RKO (cell line): ENCODE data around the gene HELT.

Experiments used
- DNase-seq: peaks from one replicate; pipeline ENCODE4 v3.0.0-alpha.2; 2016; ENCODE audit warnings: low spot score

HELT gene

DNA sequence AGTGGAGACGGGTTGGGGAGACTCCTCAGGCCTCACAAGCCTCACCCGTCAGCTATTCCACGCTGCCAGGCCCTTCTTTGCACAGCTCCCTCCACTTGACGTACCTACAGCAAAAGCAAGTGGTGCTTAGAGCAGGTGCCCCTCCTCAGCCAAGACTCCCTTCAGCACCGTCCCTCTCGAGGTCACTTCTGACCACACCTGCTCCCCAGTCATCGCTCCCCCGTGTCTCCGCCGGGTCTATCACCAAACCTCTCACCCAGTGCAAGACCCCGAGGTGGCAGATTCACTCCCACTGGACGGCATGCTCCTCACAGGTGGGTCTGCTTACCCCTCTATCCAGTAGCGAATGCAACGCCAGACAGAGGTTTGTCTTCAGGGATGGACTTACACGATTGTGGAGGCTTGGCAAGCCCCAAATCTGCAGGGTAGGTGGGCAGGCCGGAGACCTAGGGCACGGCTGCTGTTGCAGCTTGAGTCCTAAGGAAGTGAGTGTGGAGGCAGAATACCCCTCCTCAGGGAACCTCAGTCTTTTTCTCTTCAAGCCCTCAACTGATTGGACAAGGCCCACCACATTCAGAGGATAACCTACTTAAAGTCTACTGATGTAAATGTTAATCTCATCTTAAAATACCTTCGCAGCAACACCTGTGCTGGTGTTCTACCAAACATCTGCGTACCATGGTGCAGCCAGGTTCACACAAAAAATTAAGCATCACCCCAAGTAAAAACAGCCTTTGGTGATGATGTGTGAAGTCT is 14.5 kb upstream of the HELT start:
- DNase-seq, result no peak

DNA sequence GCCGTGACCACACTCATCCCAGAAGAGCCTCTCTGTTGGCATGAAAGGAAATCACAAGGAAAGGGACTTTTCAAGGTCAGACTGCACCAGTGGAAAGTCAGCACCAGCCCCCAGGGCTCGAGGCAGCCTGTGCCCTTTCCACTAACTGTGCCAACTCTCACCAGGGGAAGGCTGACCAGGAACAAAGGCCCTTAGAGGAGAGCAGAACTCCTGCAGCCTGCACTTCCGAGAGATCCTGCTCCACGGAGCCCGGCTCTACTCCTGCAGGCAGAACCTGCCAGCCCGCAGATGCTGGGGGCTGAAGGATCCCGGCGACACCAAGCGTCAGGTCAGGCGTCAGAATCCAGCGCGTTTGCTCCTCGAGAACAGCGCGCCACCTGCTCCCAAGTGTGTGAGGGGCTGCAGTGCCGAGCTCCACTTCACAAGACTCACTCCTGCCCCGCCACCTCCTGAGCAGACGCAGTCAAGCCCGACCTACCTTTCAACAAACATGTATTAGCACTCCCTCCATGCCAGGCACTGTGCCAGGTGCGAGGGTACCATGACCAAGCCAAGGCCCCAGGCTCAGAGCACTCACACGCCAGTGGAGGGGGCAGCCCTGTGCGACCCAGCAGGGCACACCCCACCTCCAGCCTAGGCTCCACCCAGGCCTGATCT is 13.6 kb upstream of the HELT start:
- no peak for DNase-seq

DNA sequence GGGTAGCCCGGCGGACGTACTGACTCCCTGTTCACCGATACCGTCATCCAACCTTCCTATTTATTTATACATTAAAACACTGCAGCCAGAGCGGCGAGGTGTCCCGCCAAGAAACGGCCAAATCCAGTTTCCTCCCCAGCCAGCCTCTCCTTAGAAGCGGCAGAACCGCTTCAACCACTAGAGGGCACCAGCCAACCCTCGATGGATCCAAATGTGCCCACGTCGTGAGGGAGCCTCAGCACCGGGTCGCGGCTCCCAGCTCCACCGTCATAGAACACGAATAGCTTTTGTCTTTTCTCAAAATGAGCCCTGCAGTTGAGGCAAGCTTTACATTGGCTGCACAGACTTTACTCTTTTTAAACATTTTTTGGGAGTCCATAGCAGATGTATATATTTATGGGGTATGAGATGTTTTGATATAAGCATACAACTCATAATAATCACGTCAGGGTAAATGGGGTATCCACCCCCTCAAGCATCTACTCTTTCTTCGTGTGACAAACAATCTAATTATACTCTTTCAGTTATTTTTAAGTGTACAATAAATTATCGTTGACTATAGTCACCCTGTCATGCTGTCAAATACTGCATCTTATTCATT is 13.0 kb upstream of the HELT start:
- DNase-seq, result peak; percentile 74

DNA sequence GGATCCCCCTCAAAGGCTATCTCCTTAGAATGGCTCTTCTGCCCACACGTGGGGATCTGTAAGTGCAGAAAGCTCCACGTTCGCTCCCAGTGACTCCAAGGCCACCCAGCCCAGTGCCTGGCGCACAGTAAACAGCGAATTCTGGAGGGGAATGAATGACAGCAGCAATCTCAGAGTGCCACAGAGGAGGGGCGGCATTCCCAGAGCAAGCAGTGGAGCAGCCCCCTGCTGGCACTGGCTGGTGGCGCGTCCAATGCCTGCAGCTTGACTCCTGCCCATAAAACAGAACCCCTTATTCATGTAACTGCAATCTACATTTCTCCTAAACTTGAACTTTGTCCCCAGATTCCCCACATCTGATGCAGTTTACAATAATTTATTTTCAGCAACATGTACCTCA is 6.9 kb upstream of the HELT start:
- peak; percentile 46 for DNase-seq

DNA sequence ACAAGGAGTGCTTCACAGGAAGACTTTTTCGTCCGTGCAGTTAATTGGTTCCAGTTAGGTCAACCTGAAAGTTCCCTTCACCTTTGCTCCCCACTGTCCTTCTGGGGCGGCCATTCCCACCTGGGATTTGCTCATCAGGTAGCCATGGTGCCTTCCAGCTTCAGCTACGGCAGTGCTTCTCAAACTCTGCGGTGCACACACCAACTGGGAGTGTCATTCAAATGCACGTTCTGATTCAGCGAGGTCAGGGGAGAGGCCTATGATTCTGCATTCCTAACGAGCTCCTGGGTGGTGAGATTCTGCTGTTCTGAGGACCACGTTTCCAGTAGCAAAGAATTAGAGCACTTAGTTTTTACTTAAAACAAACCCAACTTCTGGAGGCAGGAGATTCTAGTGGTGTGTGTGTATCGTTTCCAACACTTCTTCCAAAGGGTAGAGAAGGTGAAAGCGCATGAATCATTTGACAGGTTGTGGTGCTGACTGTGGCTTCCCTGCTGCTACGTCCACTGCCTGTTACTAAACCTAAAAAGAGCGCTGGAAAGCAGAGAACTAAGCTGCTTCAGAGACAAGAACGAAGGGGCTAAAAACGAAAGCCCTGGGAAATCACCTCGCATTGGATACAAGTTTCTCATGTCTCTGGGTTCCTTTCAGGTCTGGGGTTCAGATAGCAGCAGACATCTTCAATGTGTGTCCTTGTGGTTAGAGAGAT is 4.7 kb upstream of the HELT start:
- DNase-seq, result no peak

DNA sequence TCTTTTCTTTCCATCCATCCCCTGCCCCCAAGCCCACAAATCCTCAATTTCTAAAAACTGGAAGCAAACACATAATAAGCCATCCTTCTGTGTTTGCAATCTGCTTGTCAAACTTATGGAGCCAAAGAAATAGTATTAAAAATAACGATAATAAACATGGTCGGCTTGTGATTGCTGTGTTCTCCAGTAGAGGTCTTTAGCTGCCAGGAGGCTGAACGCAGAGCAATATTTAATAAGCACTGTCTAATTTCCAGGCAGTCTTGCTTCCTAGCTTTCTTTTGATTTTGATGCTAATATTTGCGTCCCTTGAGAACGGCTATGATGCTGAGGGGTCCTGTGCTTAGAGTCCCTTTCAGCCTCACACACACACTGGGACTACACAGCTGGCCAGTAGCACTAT is 3.2 kb upstream of the HELT start:
- no peak for DNase-seq

DNA sequence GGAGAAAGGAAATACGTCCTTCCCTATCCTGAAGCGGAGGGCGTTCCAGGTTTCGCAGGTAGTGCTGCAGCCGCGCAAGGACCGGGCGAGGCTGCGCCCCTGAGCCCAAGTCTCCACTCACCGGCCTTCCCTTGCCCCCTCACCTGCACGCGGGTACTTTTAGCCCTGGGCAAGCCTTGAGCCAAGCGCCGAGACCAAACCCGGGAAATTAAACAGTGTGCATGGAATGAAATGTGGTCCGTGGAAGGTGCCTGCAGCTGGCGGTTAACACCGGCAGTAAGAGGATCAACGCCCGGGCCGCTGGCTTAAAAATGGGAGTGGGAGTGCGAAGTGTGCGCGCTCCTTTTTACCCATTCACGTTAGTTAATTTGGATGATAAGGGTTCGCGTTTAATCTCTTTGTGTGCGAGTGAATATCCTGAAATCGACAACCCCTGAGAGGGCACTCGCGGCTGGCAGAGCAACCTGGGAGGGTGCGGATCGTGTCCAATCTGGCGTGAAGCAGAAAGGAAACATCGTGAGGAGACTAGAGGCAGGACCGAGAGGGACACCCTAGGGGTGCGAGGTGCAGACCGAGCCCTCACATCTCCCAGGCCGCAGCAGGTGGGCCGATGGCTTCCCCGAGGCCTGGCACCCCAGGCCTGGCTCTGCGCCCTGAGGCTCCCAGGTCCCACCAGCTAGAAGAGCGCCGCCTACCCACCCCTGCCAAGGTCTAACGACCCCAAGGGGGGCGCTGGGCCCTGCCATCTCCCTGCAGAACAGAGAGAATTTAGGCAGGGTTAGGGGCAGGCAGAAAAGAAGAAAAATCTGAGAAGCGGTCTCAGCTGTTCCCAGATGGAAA is 2.0 kb upstream of the HELT start:
- DNase-seq, result no peak

DNA sequence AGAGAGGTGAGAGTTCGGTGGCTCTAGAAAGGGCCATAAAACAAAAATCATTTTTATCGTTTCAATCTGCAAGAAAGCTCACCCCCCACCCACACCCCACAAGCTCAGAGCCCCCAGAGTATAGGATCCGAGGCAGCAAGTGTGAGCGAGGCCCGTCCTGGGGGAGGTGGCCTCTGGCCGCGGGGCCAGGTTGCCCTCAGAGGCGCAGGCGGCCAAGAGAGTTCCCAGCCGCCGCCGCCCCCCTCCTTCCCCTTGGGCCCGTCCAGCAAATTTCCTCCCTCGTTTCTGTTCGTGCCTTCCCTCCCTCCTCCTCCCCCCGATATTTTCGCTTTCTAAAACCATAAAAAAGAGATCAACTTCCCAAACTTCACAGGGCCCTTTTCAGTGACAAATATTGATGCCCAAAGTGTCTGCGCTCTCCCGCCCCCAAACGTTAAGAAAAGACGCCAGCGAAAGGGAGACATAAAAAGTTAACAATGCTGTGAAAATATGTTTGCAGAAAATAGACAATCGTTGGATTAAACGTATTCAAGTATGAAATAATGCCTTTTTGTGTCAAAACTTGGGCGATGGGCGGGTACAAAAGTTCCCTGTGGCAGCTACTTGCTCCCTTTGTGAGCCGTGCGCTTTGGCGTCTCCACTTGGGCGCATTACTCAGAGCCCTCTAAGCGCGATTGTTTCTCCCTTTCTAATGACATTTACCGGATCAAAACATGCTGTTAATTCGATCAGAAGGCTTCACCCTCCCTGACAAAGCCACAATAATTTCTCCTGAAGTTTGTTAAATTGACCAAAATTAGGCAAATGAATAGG is 1.1 kb upstream of the HELT start:
- DNase-seq, result no peak

DNA sequence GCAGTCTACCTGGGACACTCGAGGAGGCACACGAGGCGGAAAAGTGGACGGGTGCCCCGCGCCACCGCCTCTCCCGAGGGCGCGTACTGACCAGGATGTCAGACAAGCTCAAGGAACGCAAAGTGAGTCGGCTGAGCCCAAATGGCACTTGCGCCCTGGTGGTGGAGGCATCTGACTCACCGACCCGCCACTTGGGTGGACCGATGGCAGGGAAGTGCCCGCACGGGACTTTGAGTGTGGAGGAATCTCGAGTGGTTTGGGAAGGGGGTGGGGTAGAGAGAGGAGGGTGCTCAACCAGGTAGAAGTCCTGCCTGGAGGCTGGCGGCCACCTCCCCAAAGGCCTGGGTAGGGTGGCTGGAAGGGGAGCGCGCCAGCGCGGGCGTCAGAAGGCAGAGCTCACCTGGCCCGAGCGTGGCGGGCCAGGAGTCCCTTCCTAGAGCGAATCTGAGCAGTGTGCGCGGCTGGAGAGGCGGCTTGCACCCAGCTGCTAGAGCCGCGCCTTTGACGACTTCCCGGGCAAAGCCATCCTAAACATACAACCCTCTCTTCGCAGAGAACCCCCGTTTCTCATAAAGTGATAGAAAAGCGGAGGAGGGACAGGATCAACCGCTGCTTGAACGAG is 655 bp downstream of the HELT start:
- no peak for DNase-seq

DNA sequence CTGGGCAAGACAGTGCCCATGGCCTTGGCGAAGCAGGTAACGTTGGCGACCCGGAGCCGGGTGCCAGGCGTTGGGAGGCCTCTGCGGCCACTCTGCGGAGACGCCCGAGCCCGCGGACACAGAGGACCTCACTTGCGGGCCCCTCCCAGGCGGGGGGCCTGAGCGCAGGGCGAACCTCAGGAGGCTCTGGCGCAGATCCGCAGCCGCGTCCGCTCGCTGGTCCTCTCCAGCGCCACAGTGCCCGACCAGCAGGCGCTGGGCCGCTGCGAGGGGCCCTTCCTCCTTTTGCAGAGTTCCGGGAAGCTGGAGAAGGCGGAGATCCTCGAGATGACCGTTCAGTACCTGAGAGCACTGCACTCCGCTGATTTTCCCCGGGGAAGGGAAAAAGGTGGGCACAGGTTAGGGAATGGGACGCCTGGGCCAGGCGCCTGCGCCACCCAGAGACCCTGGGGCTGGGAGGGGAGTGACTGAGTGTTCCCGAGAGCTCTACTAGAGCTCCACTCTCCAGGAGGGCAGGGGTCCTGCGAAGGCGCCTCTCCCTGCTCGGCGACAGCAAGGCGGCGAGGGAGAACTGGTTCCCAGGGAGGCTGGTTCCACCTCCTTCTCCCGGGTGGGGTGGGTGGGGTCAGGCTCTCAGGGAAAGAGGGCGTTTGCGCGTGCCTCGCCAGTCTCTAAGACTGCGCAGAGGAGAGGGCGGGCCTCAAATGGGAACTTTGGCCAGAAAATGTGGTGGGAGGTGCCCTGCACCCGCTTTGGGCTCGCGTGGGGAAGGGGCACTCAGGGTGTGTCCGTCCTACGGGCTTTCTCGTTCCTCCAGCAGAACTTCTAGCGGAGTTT is 1.4 kb downstream of the HELT start:
- DNase-seq, result no peak

DNA sequence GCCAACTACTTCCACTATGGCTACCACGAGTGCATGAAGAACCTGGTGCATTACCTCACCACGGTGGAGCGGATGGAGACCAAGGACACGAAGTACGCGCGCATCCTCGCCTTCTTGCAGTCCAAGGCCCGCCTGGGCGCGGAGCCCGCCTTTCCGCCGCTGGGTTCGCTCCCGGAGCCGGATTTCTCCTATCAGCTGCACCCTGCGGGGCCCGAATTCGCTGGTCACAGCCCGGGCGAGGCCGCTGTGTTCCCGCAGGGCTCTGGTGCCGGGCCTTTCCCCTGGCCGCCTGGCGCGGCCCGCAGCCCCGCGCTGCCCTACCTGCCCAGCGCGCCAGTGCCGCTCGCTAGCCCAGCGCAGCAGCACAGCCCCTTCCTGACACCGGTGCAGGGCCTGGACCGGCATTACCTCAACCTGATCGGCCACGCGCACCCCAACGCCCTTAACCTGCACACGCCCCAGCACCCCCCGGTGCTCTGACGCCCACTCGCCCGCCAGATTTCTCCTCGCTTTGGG is 2.1 kb downstream of the HELT start:
- no peak for DNase-seq

DNA sequence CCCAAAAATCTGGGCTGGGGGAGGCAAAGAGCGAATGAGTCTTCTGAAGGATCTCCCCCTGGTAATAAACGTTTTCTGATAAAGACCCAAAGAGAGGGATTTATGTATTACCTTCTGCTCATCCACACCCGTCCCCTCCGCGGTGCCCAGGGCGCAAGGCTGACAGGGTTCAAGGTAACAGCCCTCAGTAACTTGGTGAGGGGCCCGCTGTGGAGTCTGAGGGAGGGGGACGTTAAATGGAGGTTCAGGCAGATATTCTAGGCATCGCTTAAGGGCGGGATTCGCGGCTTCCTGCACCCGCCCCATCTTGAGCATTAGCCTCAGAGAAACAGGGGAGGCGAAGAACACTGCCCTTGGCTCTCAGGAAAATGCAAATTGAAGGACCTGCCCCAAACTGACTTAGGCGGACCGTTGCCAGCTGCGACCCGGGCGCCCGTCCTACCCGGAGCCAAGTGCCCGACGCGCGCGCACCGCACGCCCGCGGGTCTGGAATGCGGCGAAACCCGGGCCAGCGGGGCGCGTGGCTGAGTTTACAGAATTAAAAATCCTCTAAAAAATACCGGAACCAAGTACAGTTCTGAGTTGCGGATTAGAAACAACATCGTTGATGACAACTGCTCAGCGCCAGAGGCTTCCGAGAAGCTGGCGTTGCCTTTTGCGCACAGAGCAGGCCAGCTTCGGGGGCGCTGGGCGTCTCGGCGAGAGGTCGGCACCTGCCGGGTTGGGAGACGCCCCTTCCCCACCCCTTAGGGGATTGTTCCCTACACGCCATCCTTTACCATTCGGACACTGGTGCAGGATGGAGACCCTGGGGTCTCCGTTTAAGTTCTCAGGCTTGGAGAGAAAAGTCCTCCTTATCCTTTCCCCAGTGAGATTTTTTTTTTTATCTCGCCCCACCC is 2.8 kb downstream of the HELT start:
- no peak for DNase-seq

DNA sequence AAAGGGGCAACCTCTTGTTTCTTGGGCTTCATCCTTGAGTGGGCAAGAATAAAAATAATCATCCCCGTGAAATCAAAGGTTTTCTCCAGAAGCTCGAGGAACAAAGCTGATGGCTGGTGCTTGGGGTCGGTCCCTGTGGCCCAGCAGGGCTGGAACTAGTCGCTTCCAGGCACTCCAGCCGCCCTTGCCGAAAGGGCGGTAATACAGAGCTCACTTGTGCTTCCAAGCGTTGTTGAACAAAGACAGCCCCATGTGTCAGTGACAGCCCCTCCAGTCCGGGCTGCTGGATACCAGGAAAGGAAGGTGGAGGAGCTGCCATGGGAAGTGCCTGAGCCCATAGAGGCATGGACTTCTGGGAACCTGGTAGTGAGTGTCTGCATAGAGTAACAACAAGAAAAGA is 5.2 kb downstream of the HELT start:
- no peak for DNase-seq

DNA sequence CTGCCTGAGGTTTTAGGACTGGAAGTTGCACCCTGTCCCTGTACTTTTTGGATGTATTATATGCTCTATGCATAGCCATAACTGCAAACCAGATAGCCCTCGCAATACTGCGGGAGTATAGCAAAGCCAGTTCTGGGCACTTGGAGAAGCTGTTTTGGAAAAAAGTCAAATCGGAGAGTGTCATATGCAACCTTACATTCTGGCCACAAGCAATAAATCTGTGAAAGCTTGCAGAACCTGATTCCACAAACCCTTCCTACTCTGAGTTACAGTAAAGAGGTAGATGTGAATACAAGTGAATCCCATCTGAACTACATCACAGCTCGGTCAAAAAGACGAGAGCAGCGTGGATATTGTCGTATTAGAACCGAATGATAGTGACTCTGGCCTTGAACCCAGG is 10.3 kb downstream of the HELT start:
- DNase-seq, result no peak

DNA sequence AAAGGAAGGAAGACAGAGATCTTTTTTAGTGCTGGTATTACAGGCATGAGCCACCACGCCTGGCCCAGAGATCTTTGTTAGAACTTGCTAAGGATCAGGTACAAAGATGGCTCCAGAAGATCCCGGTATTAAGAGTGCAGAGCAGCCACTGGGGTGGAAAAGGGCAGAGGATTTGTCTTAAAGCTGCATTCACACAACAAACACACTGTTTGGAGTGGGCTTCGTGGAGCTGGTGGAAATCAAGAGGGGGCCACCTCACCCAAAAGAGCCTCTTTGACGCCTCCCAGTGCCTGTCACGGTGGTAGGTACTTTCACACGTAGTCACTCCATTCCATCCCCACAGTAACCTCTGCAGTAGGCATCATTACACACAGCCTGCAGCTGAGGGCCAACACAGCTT is 13.3 kb downstream of the HELT start:
- DNase-seq, result no peak

DNA sequence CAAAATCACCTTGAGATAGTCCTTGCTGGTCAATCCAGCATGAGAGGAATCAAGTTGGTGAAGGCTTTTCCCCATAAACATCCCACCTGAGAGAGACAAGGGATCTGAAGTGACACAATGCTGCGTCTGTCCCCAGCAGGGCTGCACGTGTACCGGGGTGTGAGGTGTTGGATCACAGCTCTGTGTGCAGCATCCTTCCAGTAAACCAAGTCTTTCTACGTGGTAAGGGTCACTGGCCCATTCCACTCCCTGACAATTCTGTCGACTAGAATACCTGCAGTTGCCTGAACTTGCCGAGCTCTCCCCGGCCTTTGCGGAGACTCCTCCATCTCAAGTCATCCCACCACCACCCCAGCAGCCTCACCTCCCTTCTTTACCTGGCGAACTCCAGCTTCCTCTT is 14.8 kb downstream of the HELT start:
- no peak for DNase-seq

DNA sequence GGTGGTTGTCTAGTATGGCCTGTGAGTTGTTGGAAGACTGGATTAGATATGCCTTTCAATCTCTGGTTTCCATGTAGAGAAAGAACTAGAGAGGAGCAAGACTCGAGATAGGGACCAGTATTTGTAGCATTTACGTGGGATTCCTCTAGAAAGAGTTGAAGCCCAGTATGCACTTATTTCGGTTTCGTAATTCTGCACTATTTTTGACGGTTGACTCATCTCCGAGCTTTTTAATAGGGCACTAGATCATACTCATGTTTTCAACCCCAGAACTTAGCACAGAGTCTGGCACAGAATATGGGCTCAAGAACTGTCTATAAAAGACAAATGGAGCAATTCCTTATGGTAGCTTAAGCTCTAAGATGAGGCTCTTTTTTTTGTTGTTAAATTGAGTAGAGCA is 15.7 kb downstream of the HELT start:
- DNase-seq, result no peak

DNA sequence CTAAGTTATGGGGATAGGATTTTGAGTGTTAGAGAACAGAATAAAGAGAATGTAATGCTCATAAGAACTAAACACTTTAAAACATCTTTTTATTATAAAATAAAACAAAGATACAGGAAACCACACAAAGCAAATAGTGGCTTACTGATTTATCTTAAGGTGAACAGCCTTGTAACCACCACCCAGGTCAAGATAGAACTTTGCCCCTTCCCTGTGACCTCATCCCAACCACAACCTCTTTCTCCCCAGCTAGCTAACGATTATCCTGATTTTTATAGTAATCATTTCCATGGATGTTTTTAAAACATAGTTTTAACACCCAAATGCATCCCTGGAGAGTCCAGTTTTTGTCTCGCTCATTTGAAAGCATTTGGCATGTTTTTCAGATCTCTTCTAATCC is 17.0 kb downstream of the HELT start:
- no peak for DNase-seq

DNA sequence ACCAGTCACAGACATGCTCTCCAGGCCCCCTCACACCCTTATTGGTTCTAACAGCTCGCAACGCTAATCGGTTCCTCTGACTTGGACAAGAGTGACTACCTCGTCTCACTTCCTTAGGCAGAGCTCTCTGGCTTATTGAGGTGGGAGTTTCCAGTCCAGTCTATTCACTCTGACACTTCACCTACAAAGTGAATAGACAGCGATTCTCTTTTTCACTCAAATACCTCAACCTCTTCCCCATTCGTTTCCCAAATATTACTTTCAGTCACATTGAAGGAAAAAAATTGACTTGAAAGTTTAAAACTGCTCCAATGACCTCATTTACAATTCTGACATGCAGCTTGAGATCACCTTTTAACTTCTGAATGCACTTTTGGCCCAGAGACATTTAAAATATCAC is 17.7 kb downstream of the HELT start:
- DNase-seq, result no peak
